ENCODE data around the gene PABPC1L. TPM values are rescaled to one million over a fixed set of nuclear protein-coding genes. Genes with fewer than 3 reads are reported as not detected.

PABPC1L gene
- total RNA-seq, 1 donor from 2014 or later = 46.4 TPM

DNA sequence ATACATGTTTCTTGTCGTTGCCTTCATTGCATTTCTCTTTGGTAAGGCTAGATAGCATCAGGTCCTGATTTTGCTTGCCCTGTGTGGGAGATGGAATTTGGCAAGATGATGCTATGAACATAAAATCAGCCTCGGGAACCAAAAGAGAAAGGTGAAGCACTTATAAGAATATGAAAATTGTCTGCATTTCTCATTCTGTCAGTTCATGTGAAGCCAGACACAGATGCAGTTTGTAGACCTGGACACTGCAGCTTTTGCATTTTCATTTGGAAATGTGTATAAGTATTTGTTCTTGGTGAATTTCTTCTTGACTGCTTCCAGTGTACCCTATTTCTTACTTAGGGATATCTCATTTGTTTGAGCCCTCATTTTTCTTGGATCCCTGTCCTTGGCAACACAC is 23.0 kb upstream of the PABPC1L start:
- DNase-seq (no peak), ATAC-seq (no peak)
- Histone ChIP-seq H3K27ac (no peak overlapping the region), H3K4me1 (peaks cover 57% of the 10 kb centered on the region), H3K9me3 (no peaks in the 10 kb centered on the region), H3K27me3 (no peaks in the 10 kb centered on the region), H3K36me3 (no peaks in the 10 kb centered on the region), H3K4me3 (peak overlapping the region; percentile 89)
- TF ChIP-seq, protein P1, sequence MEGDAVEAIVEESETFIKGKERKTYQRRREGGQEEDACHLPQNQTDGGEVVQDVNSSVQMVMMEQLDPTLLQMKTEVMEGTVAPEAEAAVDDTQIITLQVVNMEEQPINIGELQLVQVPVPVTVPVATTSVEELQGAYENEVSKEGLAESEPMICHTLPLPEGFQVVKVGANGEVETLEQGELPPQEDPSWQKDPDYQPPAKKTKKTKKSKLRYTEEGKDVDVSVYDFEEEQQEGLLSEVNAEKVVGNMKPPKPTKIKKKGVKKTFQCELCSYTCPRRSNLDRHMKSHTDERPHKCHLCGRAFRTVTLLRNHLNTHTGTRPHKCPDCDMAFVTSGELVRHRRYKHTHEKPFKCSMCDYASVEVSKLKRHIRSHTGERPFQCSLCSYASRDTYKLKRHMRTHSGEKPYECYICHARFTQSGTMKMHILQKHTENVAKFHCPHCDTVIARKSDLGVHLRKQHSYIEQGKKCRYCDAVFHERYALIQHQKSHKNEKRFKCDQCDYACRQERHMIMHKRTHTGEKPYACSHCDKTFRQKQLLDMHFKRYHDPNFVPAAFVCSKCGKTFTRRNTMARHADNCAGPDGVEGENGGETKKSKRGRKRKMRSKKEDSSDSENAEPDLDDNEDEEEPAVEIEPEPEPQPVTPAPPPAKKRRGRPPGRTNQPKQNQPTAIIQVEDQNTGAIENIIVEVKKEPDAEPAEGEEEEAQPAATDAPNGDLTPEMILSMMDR (IDR thresholded peaks at IDR 0.05) = no peak
- intact Hi-C loops (cut with DNase I) = no loop called here

DNA sequence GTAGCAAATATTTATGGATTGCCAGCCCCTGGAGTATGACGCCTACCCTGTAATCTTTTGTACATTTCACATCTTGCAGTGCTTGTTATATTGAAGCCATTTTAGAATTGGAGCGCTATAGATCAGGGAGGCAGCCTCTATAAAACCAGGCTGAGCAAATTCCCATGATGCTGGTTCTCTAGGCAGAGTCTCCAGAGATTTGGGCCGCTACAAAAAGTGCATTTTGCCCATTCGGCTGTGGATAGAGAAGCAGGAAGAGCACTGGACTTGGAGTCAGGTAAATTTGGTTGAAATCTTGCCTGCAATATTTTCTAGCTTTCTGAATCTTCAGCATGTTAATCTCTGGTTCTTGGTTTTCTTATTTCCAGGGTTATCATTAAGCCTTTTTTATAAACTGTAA is 22.4 kb upstream of the PABPC1L start:
- no peak for DNase-seq
- Histone ChIP-seq H3K27me3 (no peaks in the 10 kb centered on the region), H3K27ac (no peak overlapping the region), H3K9me3 (no peaks in the 10 kb centered on the region), H3K36me3 (no peaks in the 10 kb centered on the region), H3K4me3 (peak overlapping the region; percentile 89), H3K4me1 (peaks cover 59% of the 10 kb centered on the region)
- TF ChIP-seq, protein P1 (IDR thresholded peaks at IDR 0.05) = no peak
- ATAC-seq = no peak
- intact Hi-C loops (cut with DNase I) = no loop called here

DNA sequence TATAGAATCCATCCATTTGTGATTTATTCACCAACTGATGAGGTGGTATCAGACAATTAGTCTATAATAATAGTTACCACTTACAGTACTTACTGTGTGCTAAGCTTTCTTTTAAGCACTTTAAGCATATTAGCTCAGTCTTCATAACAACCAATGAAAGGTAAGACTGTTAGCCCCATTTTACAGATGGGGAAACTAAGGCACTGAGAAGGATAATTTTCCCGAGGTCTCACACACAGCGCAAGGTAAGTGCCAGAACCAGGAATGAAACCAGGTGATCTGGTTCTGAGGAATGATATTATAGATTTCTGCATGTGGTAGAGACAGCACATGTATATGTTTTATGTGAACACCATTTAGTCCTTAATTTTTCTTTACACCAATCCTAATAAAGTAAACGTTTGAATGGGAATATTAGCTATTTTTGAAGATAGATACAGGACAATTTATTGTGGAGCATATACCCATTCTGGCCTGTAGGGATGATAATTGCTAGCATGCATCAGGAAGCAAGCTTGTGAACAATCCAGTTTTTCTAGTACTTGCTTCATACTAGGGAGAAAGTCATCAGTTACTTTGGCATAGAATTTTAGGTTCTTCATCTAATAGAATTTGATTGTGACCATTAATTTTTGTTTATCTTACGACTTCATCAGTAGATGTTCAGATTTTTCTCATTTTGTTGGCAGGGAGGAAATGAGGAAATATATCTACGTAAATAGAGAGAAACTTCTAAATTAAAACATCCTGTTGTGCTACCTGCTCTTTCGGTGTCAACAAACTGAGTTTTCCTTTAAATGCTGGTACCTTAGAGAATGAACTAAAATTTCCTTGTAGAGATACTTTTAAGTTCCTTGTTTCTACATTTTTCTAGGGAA is 21.4 kb upstream of the PABPC1L start:
- intact Hi-C loops (cut with DNase I) = no loop called here
- DNase-seq (no peak), ATAC-seq (no peak)
- H3K27ac ChIP-seq = no peak overlapping the region
- H3K36me3 ChIP-seq = no peaks in the 10 kb centered on the region
- H3K4me3 ChIP-seq = peak overlapping the region; percentile 1
- TF ChIP-seq, protein P1 (IDR thresholded peaks at IDR 0.05) = peak; percentile 44
- no peaks in the 10 kb centered on the region for H3K9me3 ChIP-seq
- no peaks in the 10 kb centered on the region for H3K27me3 ChIP-seq
- peaks cover 66% of the 10 kb centered on the region for H3K4me1 ChIP-seq

DNA sequence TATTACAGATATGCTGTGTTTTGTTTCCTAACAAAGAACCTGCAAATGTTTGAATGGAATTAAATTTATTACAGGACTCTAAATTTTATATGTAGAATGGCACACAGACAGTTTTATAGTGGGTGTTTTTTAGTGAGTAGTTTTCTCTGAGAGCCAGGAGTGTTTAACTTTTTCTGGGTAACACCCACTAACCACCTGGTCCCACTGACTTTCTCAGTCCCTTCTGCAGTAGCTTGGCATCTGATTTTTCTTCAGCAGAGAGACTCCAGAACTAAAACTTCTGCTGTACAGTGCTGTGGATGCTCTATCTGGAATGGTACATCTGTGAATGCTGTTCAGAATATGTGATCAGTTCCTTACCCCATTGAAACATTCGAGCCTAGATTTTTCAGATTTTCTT is 18.0 kb upstream of the PABPC1L start:
- Histone ChIP-seq H3K27me3 (no peaks in the 10 kb centered on the region), H3K9me3 (no peaks in the 10 kb centered on the region), H3K27ac (no peak overlapping the region), H3K4me3 (no peak overlapping the region), H3K4me1 (peaks cover 86% of the 10 kb centered on the region), H3K36me3 (no peaks in the 10 kb centered on the region)
- DNase-seq (no peak), ATAC-seq (no peak)
- TF ChIP-seq, protein P1 (IDR thresholded peaks at IDR 0.05) = no peak
- intact Hi-C loops (cut with DNase I) = no loop called here

DNA sequence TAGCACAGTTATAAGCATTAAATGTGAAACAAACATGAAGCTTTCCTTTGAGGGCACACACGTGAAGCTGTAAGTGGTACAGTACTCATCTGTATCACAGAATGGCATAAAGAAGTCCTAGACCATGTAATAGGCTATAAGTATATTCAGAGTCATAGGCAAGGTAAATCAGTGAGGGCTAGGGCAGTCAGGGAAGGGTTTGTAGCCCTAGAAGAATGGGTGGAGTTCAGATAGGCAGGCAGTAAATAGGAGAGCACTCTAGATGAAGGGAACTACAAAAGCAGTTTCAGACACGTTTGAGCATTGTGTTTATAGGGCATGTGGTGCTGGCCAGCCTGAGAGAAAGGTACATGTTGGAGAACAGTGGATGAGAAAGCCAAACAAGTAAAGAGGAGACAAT is 14.9 kb upstream of the PABPC1L start:
- H3K4me3 ChIP-seq = no peak overlapping the region
- peaks cover 80% of the 10 kb centered on the region for H3K4me1 ChIP-seq
- ATAC-seq (no peak), DNase-seq (no peak)
- H3K36me3 ChIP-seq = no peaks in the 10 kb centered on the region
- TF ChIP-seq, protein P1 (IDR thresholded peaks at IDR 0.05) = no peak
- intact Hi-C loops (cut with DNase I) = no loop called here
- H3K27ac ChIP-seq = no peak overlapping the region
- H3K9me3 ChIP-seq = no peaks in the 10 kb centered on the region
- no peaks in the 10 kb centered on the region for H3K27me3 ChIP-seq
